K562 (cell line): ENCODE data around the gene FBXL12. TPM values are rescaled to one million over a fixed set of nuclear protein-coding genes. Genes with fewer than 3 reads are reported as not detected.

ENCODE experiments used
- ATF1 ChIP-seq, 2 experiments: fragments of 450-650 bp in 1 of 2; IDR thresholded peaks; 2 replicates each; pipeline ENCODE4 v1.6.1; 2016; ENCODE audit warnings: missing compliant biosample characterization in 1 of 2, missing genetic modification characterization in 1 of 2
- CAMTA2 ChIP-seq: fragments of 250-450 bp; sonication (Bioruptor Pico); conservative IDR thresholded peaks from 2 replicates; pipeline ENCODE4 v1.5.1; 2022
- CHCHD3 ChIP-seq: fragments of 250-450 bp; sonication (Bioruptor Pico); IDR thresholded peaks from 2 replicates; pipeline ENCODE4 v2.1.2; 2022; ENCODE audit warnings: mild to moderate bottlenecking
- DACH1 ChIP-seq: fragments of 450-650 bp; IDR thresholded peaks from 2 replicates; pipeline ENCODE4 v1.6.1; 2018; ENCODE audit not compliant: partially characterized antibody
- E2F3 ChIP-seq: fragments of 250-450 bp; sonication (Bioruptor Pico); IDR thresholded peaks from 2 replicates; pipeline ENCODE4 v1.4.0; 2020; ENCODE audit warnings: mild to moderate bottlenecking
- FOSL1 ChIP-seq: fragments of 200-800 bp; sonication (Bioruptor generic); conservative IDR thresholded peaks from 2 replicates; pipeline ENCODE4 v1.6.1; 2016; ENCODE audit warnings: missing genetic modification characterization, missing compliant biosample characterization
- HDAC1 ChIP-seq, 2 experiments: fragments of 450-650 bp; IDR thresholded peaks; 2 replicates each; pipeline ENCODE4 v1.6.1; 2016 to 2017; ENCODE audit warnings: inconsistent platforms in 1 of 2, mild to moderate bottlenecking in 1 of 2, moderate library complexity in 1 of 2
- L3MBTL2 ChIP-seq: fragments of 450-650 bp; IDR thresholded peaks from 2 replicates; pipeline ENCODE4 v1.6.1; 2016; ENCODE audit warnings: mild to moderate bottlenecking, moderate library complexity
- MCM7 ChIP-seq, 2 experiments: fragments of 450-650 bp; IDR thresholded peaks; 2 replicates each; pipeline ENCODE4 v1.6.1; 2016 to 2018
- MECOM ChIP-seq: fragments of 250-450 bp; sonication (Bioruptor Pico); IDR thresholded peaks from 2 replicates; pipeline ENCODE4 v1.8.0; 2022; ENCODE audit warnings: inconsistent platforms
- NFIC ChIP-seq: fragments of 450-650 bp; IDR thresholded peaks from 2 replicates; pipeline ENCODE4 v1.6.1; 2017; ENCODE audit warnings: mild to moderate bottlenecking, inconsistent platforms
- PHTF2 ChIP-seq: fragments of 250-450 bp; sonication (Bioruptor Pico); IDR thresholded peaks from 2 replicates; pipeline ENCODE4 v1.5.0; 2021; ENCODE audit warnings: mild to moderate bottlenecking
- POLR2B ChIP-seq: fragments of 450-650 bp; IDR thresholded peaks from 2 replicates; pipeline ENCODE4 v1.6.1; 2018; ENCODE audit warnings: low read depth; ENCODE audit not compliant: partially characterized antibody
- POLR3G ChIP-seq: IDR thresholded peaks from 2 replicates; pipeline ENCODE4 v1.6.1; 2011; ENCODE audit not compliant: insufficient read length, insufficient replicate concordance; ENCODE audit errors: extremely low read depth
- RBM17 ChIP-seq: fragments of 200-400 bp; formaldehyde crosslinking; IDR thresholded peaks from 2 replicates; pipeline ENCODE4 v1.6.1; 2017; ENCODE audit warnings: low read depth, mild to moderate bottlenecking, low read length, borderline replicate concordance
- SMAD4 ChIP-seq: fragments of 250-450 bp; sonication (Bioruptor Pico); conservative IDR thresholded peaks from 2 replicates; pipeline ENCODE4 v1.8.0; 2021; ENCODE audit warnings: inconsistent platforms, mild to moderate bottlenecking, moderate library complexity
- SPI1 ChIP-seq: IDR thresholded peaks from 2 replicates; pipeline ENCODE4 v1.6.1; 2011; ENCODE audit warnings: low read depth, low read length, control low read depth, borderline replicate concordance
- TARDBP ChIP-seq: fragments of 450-650 bp; IDR thresholded peaks from 2 replicates; pipeline ENCODE4 v1.6.1; 2016
- TCFL5 ChIP-seq: fragments of 250-450 bp; sonication (Bioruptor Pico); conservative IDR thresholded peaks from 2 replicates; pipeline ENCODE4 v1.6.1; 2021; ENCODE audit warnings: mild to moderate bottlenecking, moderate library complexity, matching md5 sums
- TOE1 ChIP-seq, 2 experiments: fragments of 450-650 bp in 1 of 2; sonication (generic) in 1 of 2; formaldehyde crosslinking in 1 of 2; IDR thresholded peaks; 2 replicates each; pipeline versions ENCODE4 v1.7.1 to v1.8.0; 2016 to 2022; ENCODE audit warnings: borderline replicate concordance in 2 of 2, mild to moderate bottlenecking in 2 of 2, antibody characterized with exemption in 1 of 2, inconsistent platforms in 1 of 2, low read depth in 1 of 2, missing genetic modification reagents in 1 of 2, moderate library complexity in 1 of 2
- TRIM28 ChIP-seq: fragments of 450-650 bp; IDR thresholded peaks from 2 replicates; pipeline ENCODE4 v1.6.1; 2017
- ZKSCAN3 ChIP-seq: fragments of 250-450 bp; sonication (Bioruptor Pico); IDR thresholded peaks from 2 replicates; pipeline ENCODE4 v1.4.0; 2020
- ZNF253 ChIP-seq: fragments of 250-450 bp; sonication (Bioruptor Pico); conservative IDR thresholded peaks from 2 replicates; pipeline ENCODE4 v1.6.1; 2021; ENCODE audit warnings: mild to moderate bottlenecking
- ZNF3 ChIP-seq: fragments of 250-450 bp; sonication (Bioruptor Pico); IDR thresholded peaks from 2 replicates; pipeline ENCODE4 v1.5.0; 2021; ENCODE audit warnings: mild to moderate bottlenecking, moderate library complexity
- ZNF583 ChIP-seq: fragments of 250-450 bp; sonication (Bioruptor Pico); IDR thresholded peaks from 2 replicates; pipeline ENCODE4 v1.4.0; 2020
- ZNF76 ChIP-seq: fragments of 250-450 bp; sonication (Bioruptor Pico); IDR thresholded peaks from 2 replicates; pipeline ENCODE4 v1.4.0; 2020; ENCODE audit warnings: mild to moderate bottlenecking, moderate library complexity, borderline replicate concordance
- polyA plus RNA-seq, 8 experiments: library from polyadenylated mRNA; depleted of rRNA in 4 of 8; stranded (reverse) in 5 of 8; unstranded in 3 of 8; fragments of >200 nt; fragmentation: Nextera tagmentation in 2 of 8; fragmentation: Illumina TruSeq in 1 of 8; extraction: Ambion mirVana in 2 of 8; extraction: Trizol in 1 of 8; gene quantifications; 2 replicates each; pipeline versions ENCODE4 v1.2.1 to v1.2.3, GENCODE V29; 2011 to 2014; ENCODE audit warnings: inconsistent platforms in 1 of 8, missing spikeins in 1 of 8
- total RNA-seq, 7 experiments: library from RNA; depleted of rRNA in 6 of 7; stranded (reverse); fragments of >200 nt in 6 of 7; fragmentation: Illumina TruSeq in 2 of 7; extraction: Trizol in 2 of 7; gene quantifications; 2 replicates each; pipeline versions ENCODE4 v1.2.1 to v1.2.3, GENCODE V29; 2011 to 2021; ENCODE audit warnings: low replicate concordance in 1 of 7
- TF ChIP-seq, protein P1 (sequence below): fragments of 450-650 bp; formaldehyde crosslinking; IDR thresholded peaks from 2 replicates; pipeline ENCODE4 v1.4.0; 2020; ENCODE audit warnings: mild to moderate bottlenecking
- TF ChIP-seq, protein P2 (sequence below), 2 experiments: IDR thresholded peaks; 2 replicates each; pipeline ENCODE4 v1.6.1; 2011; ENCODE audit warnings: borderline replicate concordance in 1 of 2, control low read depth in 1 of 2, low read depth in 1 of 2, low read length in 1 of 2, mild to moderate bottlenecking in 1 of 2, mixed read lengths in 1 of 2, moderate library complexity in 1 of 2; ENCODE audit not compliant: insufficient read depth in 1 of 2, insufficient read length in 1 of 2, poor library complexity in 1 of 2, severe bottlenecking in 1 of 2; ENCODE audit errors: extremely low read depth in 1 of 2

Gene FBXL12
- total and polyA plus RNA-seq, 9 of the 15 experiments (the other 6 are each of a cell fraction or from before 2014, with no cell fraction given), result 2.7 to 40.5 (median 26.5) TPM

DNA sequence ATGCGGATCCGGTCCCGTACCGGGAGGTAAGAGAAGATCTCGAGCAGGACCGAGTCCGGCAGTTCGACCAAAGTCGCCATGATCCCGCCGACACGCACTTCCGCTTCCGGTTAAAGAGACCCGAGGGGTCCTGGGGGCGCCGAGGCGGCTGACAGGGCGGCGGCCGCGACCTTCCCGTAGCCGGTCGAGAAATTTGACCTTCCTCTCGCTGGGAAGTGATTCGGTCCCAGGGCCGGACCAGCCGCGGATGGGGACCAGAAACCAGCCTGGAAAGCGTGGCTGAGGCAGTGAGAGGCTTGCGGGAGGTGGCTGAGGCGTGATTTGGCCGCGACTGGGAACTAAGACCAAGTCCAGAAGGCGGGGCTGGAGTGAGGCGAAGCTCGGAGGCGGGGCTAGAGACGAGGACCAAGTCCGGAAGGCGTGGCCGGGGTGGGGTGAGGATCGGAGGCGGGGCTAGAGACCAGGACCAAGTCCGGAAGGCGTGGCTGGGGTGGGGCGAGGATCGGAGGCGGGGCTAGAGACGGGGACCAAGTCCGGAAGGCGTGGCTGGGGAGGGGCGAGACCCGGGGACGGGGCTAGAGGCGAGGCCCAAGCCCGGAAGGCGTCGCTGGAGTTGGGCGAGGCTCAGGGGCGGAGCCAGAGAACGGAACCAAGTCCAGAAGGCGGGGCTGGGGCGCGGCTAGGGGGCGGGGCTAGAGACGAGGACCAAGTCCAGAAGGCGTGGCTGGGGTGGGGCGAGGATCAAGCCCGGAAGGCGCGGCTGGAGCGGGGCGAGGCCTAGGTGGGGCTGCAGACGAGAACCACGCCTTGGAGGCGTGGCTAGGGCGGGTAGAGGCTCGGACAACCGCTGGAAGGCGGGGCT is at the start of gene FBXL12 (continued):
- TF ChIP-seq ZNF3 (CRISPR knock-in tag), result no peak
- no peak for TF ChIP-seq NFIC
- no peak for TF ChIP-seq ZNF76 (CRISPR knock-in tag)
- TF ChIP-seq, protein P1, sequence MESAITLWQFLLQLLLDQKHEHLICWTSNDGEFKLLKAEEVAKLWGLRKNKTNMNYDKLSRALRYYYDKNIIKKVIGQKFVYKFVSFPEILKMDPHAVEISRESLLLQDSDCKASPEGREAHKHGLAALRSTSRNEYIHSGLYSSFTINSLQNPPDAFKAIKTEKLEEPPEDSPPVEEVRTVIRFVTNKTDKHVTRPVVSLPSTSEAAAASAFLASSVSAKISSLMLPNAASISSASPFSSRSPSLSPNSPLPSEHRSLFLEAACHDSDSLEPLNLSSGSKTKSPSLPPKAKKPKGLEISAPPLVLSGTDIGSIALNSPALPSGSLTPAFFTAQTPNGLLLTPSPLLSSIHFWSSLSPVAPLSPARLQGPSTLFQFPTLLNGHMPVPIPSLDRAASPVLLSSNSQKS (CRISPR knock-in tag), result no peak
- no peak for TF ChIP-seq DACH1
- TF ChIP-seq HDAC1 (IDR thresholded peaks at IDR 0.05), result peak in 1 of 2 experiments; percentile 93; a peak in 2 of 4 replicates
- TF ChIP-seq CAMTA2 (CRISPR knock-in tag), result no peak
- peak; percentile 92 for TF ChIP-seq SPI1
- TF ChIP-seq ATF1 (CRISPR knock-in tag; IDR thresholded peaks at IDR 0.05), result no peak
- TF ChIP-seq ATF1 (tag; IDR thresholded peaks at IDR 0.05), result peak; percentile 93
- no peak for TF ChIP-seq MECOM (CRISPR knock-in tag)
- no peak for TF ChIP-seq E2F3 (CRISPR knock-in tag)
- no peak for TF ChIP-seq CHCHD3 (CRISPR knock-in tag)
- no peak for TF ChIP-seq POLR3G
- no peak for TF ChIP-seq ZNF253
- TF ChIP-seq L3MBTL2, result peak; percentile 70
- 0 out of 2 replicates have a peak, but pooled peaks have one; percentile 49 for TF ChIP-seq TRIM28
- 0 out of 2 replicates have a peak, but pooled peaks have one; percentile 69 for TF ChIP-seq TOE1 (IDR thresholded peaks at IDR 0.05; ENCODE audit: borderline replicate concordance)
- TF ChIP-seq TOE1 (CRISPR knock-in tag; IDR thresholded peaks at IDR 0.05; ENCODE audit: borderline replicate concordance, low read depth), result no peak; the same call in 1 of the 2 replicates
- no peak for TF ChIP-seq ZNF583
- no peak for TF ChIP-seq TCFL5 (CRISPR knock-in tag)
- no peak for TF ChIP-seq ZKSCAN3
- TF ChIP-seq MCM7 (IDR thresholded peaks at IDR 0.05), result no peak
- no peak for TF ChIP-seq RBM17
- TF ChIP-seq PHTF2 (CRISPR knock-in tag), result no peak
- peak; percentile 95 for TF ChIP-seq POLR2B
- TF ChIP-seq FOSL1, result no peak
- TF ChIP-seq TARDBP, result peak; percentile 74; the same call in 1 of the 2 replicates
- TF ChIP-seq, protein P2, sequence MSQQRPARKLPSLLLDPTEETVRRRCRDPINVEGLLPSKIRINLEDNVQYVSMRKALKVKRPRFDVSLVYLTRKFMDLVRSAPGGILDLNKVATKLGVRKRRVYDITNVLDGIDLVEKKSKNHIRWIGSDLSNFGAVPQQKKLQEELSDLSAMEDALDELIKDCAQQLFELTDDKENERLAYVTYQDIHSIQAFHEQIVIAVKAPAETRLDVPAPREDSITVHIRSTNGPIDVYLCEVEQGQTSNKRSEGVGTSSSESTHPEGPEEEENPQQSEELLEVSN (IDR thresholded peaks at IDR 0.05; ENCODE audit: borderline replicate concordance in 1 of 2, extremely low read depth in 1 of 2, insufficient read depth in 1 of 2, insufficient read length in 1 of 2, low read depth in 1 of 2, low read length in 1 of 2, poor library complexity in 1 of 2, severe bottlenecking in 1 of 2), result peak; percentile 21 to 35
- 0 out of 2 replicates have a peak, but pooled peaks have one; percentile 41 for TF ChIP-seq SMAD4
